Lower leg skin (tissue), 3 donors: Measurements from ENCODE around the gene CXCL9.

Experiments used
- POLR2A ChIP-seq, 2 donors: fragments of 450-650 bp; IDR thresholded peaks; one replicate each; pipeline ENCODE4 v1.6.1; 2016 to 2017; ENCODE audit warnings: antibody characterized with exemption in 2 of 2, mild to moderate bottlenecking in 1 of 2, moderate library complexity in 1 of 2
- TF ChIP-seq, protein P1 (sequence below), 3 donors: fragments of 450-650 bp; IDR thresholded peaks; one replicate each; pipeline ENCODE4 v1.5.1; 2016; ENCODE audit warnings: antibody characterized with exemption in 3 of 3, mild to moderate bottlenecking in 3 of 3, moderate library complexity in 2 of 3

DNA sequence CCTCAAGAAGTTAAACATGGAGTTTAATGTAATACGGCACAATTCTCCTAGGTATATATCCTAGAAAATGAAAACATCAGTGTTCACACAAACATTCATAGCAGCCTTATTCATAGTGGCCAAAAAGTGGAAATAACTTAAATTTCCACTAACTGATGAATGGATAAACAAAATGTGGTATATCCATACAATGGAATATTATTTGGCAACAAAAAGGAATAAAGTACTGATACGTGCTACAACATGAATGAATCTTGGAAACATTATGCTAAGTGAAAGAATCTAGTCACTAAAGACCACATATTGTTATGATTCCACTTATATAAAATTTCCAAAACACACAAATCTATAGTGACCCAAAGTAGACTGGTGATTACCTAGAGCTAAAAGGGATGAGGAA lies 31.1 kb downstream of the CXCL9 start:
- TF ChIP-seq, protein P1, sequence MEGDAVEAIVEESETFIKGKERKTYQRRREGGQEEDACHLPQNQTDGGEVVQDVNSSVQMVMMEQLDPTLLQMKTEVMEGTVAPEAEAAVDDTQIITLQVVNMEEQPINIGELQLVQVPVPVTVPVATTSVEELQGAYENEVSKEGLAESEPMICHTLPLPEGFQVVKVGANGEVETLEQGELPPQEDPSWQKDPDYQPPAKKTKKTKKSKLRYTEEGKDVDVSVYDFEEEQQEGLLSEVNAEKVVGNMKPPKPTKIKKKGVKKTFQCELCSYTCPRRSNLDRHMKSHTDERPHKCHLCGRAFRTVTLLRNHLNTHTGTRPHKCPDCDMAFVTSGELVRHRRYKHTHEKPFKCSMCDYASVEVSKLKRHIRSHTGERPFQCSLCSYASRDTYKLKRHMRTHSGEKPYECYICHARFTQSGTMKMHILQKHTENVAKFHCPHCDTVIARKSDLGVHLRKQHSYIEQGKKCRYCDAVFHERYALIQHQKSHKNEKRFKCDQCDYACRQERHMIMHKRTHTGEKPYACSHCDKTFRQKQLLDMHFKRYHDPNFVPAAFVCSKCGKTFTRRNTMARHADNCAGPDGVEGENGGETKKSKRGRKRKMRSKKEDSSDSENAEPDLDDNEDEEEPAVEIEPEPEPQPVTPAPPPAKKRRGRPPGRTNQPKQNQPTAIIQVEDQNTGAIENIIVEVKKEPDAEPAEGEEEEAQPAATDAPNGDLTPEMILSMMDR (IDR thresholded peaks at IDR 0.05), result no peak
- no peak for TF ChIP-seq POLR2A (IDR thresholded peaks at IDR 0.05)
